Measurements from ENCODE around the gene NR1H4. TPM values are rescaled to one million over a fixed set of nuclear protein-coding genes. Genes with fewer than 3 reads are reported as not detected.

Gene NR1H4
- total and polyA plus RNA-seq, 2 of the 13 experiments (the other 11 are each of a cell fraction or from before 2014, with no cell fraction given) = 27.3 to 114 TPM

- TF ChIP-seq CBX5 (CRISPR knock-in tag; IDR thresholded peaks at IDR 0.05; ENCODE audit: borderline replicate concordance) (no peak), GTF2F1 (IDR thresholded peaks at IDR 0.05; ENCODE audit: low read length) (no peak), PRPF4 (IDR thresholded peaks at IDR 0.05; ENCODE audit: low read depth, low read length, poor library complexity, severe bottlenecking) (no peak), ZBTB33 (CRISPR knock-in tag; IDR thresholded peaks at IDR 0.05) (no peak), ZNF382 (CRISPR knock-in tag; IDR thresholded peaks at IDR 0.05; ENCODE audit: borderline replicate concordance) (no peak), MAFK (conservative IDR thresholded peaks at IDR 0.05 in 1 of 2, IDR thresholded peaks at IDR 0.05 in 1 of 2; ENCODE audit: low read length in 2 of 2) (no peak), HOXA7 (CRISPR knock-in tag; IDR thresholded peaks at IDR 0.05) (no peak), ZGPAT (CRISPR knock-in tag; IDR thresholded peaks at IDR 0.05) (0 out of 2 replicates have a peak, but pooled peaks have one; percentile 26), CEBPB (IDR thresholded peaks at IDR 0.05; ENCODE audit: borderline replicate concordance, low read depth, low read length) (peak; percentile 86), ZNF564 (CRISPR knock-in tag; IDR thresholded peaks at IDR 0.05) (no peak), CBX2 (IDR thresholded peaks at IDR 0.05; ENCODE audit: low read depth, low read length) (no peak), CBX2 (CRISPR knock-in tag; IDR thresholded peaks at IDR 0.05; ENCODE audit: low read depth) (no peak), ZNF232 (CRISPR knock-in tag; IDR thresholded peaks at IDR 0.05; ENCODE audit: borderline replicate concordance) (no peak), MIXL1 (CRISPR knock-in tag; IDR thresholded peaks at IDR 0.05) (peak; percentile 47; the same call in 1 of the 2 replicates), AGO2 (optimal IDR thresholded peaks at IDR 0.05; ENCODE audit: low read depth, low read length) (no peak), HDAC2 (CRISPR knock-in tag; IDR thresholded peaks at IDR 0.05) (no peak), ZNF24 (IDR thresholded peaks at IDR 0.05) (no peak), BCLAF1 (IDR thresholded peaks at IDR 0.05) (no peak), ZFP82 (CRISPR knock-in tag; IDR thresholded peaks at IDR 0.05; ENCODE audit: borderline replicate concordance) (no peak), ZSCAN5A (CRISPR knock-in tag; IDR thresholded peaks at IDR 0.05; ENCODE audit: borderline replicate concordance) (no peak), JUN (CRISPR knock-in tag; IDR thresholded peaks at IDR 0.05) (no peak), MTF2 (CRISPR knock-in tag; IDR thresholded peaks at IDR 0.05; ENCODE audit: borderline replicate concordance) (no peak), SP5 (CRISPR knock-in tag; IDR thresholded peaks at IDR 0.05; ENCODE audit: borderline replicate concordance, low read depth) (no peak), SOX13 (IDR thresholded peaks at IDR 0.05) (no peak; the same call in 1 of the 2 replicates), SOX13 (CRISPR knock-in tag; conservative IDR thresholded peaks at IDR 0.05 in 1 of 2, IDR thresholded peaks at IDR 0.05 in 1 of 2) (peak in 1 of 2 experiments; percentile 71; a peak in 2 of 4 replicates), ISL2 (CRISPR knock-in tag; IDR thresholded peaks at IDR 0.05) (no peak)
Measured at GRCh38 chr12:100555722-100556121, 82.1 kb downstream of the NR1H4 start (continued).
